Hypothalamus (tissue), 51 donors: ENCODE measurements around the gene CTNNA2.

Experiments
- DNase-seq, 51 donors: peaks; one replicate each; lab custom pipeline; 2025; lab: John Stamatoyannopoulos, UW

The CTNNA2 gene

DNA sequence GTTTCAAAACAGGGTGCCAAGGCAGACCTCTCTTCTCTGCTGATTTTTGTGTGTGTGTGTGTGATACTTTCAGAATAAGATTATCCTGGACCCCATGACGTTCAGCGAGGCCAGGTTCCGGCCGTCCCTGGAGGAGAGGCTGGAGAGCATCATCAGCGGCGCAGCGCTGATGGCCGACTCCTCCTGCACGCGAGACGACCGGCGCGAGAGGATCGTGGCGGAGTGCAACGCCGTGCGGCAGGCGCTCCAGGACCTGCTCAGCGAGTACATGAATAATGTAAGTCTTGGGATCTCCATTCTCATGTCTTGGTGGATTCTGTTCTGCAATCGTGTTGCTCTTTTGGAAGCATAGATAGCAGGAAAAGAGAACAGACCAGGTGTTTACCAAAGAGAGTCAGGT is 396.7 kb downstream of the CTNNA2 start:
- DNase-seq, result no peak

DNA sequence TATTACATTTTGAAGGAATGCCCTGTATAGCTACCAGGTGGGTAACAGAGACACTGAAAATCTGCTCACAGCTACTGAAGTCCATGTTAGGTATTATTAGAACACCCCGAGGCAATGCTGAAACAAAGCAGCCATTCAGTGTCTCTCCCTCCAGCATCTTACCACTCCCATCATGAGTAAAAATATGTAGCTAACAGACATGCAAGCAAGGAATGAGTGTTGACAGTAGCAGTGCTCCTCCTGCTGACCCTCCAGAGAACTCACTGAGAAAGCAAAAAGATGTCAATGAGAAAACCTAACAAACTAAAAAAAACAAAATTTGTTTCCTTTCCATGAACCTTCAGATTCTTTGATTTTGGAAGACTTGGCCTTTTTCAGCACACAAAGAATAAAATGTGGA is 397.8 kb downstream of the CTNNA2 start:
- peak in 1 of 51 donors; percentile 23 for DNase-seq

DNA sequence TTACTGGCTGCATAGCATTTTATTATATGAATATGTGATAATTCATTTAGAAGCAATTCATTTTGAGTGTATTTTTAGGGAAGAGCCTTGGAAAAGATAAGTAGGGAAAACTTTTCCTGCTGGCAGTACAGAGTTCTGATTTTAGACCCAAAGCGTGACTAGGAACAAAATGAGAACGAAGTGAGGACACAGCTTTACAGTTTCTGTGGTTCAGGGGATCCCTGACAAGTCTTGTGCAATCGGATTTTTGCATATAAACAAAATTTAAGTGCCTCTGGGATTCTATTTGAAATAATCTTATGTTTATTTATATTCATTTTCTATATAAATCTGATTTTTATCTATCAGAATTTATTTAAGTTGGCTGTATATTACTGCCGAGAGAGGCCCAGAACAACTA is 402.6 kb downstream of the CTNNA2 start:
- no peak for DNase-seq

DNA sequence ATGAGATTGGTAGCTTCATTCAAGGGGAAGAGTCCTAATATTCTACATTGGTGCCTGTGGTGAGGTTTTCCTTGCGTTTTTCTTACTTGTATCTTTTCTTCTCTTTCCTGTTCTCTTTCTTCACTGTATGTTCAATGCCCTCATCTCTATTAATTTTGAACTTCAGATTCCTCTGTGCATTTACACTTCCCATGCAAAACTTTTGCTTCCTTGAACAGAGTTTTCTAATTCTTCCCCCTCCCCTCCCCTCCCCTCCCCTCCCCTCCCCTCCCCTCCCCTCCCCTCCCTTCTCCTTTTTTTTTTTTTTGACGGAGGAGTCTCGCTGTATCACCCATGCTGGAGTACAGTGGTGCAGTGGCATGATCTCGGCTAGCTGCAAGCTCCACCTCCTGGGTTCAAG is 403.4 kb downstream of the CTNNA2 start:
- no peak for DNase-seq

DNA sequence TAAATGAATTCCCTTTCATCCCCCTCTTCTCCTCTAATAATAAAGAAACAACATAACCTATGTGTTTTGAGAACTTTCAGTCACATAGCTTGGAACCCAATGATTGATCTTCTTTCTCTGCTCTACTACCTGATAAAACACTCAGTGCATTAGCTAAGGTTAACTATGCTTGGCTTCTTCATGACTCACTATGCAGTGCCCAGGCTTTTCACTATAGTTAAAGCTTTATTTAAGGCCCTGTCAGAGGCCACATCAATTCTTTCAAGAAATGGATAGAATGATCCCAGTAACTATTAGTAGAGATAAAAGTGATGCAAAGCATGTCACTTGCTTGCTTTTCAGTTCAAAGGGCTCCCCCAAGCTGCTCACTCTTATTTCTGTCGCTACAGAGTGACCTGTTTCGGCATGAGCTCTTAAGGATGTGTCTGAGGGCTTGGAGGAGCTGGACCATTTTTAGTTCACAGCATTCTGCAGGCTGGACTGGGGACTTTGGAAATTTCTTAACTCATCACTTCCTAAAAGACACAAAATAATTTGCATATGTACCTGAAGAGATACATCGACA is 407.7 kb downstream of the CTNNA2 start:
- no peak for DNase-seq

DNA sequence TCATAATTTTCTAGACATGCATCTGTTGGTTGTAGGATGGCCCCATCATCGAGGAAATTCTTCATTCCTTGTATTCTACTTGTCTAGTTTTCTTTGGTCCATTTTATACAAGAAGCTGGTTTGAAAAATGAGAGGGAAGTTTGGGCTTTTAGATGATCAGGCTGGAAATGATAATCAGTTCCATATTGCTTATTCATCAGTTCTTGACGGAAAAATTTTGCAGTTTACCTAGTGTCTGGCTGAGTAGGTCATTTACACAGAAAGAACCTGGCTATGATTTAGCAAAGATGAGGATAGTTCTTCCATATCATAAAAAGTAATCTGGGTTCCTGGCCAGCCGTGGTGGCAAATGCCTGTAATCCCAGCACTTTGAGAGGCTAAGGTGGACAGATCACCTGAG is 416.8 kb downstream of the CTNNA2 start:
- DNase-seq, result no peak

DNA sequence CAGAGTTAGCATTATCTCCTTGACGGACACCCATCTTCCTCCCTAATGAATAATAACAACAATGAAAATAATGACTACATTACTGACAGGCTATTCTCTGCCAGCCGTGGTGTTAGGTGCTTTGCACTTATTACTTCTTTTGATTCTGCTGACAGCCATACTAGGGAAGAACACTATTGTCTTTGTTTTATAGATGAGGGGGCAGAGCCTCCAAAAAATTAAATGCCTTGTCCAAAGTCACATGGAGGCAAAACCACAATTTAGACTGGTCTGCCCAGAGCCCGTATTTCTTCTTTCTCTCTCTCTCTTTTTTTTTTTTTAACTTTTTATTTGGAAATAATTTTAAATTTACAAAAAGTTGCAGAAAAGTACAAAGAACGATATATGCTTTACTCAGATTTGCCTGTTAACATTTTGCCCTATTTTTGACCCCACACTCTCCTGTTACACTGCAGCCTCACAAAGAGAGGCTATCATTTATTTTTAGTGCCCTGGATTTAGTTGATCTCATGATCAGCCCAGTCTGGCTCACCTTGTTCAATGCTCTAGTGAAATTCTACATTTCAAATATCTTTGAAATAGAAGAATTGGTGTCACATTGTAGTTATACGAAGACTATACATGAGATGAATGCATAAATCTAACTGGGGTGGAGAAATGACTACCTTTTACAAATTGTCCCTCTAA is 422.3 kb downstream of the CTNNA2 start:
- no peak for DNase-seq

DNA sequence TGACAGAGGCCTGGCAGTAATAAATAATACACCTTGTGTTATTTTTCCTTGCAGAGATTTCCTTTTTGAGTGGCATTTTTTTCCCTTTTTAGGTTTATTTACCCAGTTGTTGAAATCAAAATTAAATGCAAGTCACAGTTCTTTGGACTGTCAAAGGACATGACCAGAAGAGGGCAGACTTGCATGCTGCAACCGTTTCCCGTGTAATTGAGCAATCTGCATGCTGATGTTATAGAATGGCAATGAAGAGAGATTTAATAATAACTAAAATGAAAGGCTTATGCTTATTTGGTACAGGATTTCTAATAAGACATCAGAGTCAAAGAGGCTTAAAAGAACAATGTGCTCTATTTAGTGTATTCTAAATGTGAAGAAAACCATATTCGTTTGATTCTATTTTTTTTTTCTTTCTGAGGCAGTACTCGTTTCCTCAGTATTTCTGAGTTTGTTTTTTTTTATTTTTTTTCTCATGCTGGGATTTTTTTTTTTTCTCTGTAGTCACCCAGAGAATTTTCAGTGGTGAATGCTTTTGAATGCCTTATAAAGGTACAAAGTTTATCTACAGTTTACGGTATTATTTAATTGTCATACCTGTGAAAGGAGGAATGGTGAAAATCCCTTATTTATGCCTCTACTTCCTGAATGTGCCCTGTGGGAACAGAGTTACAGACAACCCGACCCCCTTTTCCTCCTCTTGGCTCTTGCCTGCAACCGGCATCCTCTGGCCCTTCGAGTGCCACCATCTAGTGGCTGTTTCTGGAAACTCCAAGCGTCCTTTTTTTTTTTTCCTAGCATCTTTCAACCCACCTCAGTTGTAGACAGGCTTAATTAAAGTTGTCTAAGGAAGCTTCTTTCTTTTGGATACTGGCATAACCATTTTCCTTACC is 423.2 kb downstream of the CTNNA2 start:
- peak in 37 of 51 donors; percentile 1 to 82 (median 32) for DNase-seq

DNA sequence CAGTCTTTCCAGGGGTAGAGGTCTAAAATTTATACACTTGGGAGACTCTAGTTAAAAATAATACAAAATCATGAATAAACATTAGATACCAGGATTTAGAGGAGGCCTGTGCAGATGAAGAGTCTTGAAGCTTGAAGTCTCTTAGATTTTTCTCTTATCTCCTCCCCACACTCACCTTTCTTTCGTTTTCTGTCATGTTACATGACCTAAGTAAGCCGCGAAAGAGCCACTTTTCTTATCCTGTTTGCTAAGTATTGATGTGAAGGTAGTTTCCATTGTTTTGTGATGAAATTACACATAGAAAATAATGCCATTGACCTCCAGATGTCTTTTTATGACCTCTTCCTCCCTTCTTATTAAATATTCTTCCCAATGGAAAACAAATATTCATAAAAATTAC is 423.9 kb downstream of the CTNNA2 start:
- DNase-seq, result no peak

DNA sequence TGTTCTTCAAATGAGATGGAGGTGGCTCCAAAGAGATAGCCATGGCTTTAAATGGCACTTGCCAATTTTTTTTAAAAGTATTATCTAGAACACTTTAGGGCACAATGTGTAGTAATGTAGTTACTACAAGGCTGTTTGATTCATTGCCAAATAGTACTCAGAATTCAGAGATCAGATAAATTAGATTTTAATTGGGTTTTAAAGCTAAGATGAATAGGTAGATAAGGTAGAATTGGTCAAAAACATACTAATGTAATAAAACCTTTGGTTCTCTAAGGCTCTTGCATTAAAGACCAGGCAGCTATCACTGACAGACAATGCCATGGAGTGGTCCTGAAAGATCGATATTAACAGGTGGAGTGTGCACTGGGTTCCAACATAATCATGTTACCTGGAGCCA is 425.8 kb downstream of the CTNNA2 start:
- no peak for DNase-seq

DNA sequence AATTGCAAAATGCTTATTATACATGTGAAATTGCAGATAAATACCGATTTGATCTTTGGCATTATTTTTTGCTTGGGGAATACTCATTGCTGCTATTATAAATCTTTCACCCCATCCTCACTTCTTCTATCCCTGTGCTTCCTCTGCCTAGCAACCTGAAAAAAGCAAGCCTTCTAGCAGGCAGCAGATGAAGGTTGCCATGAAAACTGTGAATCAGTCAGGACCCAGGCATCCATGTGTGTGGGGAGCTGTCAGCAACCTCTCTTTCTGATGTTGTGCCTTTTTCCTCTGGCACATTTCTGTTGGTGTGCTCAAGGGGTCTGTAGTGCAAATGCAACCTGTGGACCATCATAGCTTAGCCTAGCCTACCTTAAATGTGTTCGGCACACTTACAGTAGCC is 427.5 kb downstream of the CTNNA2 start:
- DNase-seq, result peak in 2 of 51 donors; percentile 4 to 12

DNA sequence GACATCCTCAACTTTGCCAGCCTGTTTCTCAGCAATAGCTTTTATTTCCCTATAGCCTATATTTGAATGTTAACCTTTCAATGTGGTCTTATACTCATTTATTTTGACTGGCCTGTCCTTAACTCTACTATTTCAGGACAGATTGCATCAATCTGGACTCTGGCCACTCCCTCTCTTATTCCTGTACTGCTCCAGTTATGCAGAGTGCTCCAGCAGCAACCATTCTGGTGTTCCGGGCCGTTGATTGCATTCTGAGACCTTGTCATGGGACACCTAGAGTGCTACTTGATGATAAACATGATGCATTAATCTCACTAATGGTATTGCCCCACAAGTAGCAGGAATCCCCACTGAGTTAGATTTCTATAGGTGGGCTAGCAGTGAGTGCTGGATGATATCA is 428.3 kb downstream of the CTNNA2 start:
- no peak for DNase-seq

DNA sequence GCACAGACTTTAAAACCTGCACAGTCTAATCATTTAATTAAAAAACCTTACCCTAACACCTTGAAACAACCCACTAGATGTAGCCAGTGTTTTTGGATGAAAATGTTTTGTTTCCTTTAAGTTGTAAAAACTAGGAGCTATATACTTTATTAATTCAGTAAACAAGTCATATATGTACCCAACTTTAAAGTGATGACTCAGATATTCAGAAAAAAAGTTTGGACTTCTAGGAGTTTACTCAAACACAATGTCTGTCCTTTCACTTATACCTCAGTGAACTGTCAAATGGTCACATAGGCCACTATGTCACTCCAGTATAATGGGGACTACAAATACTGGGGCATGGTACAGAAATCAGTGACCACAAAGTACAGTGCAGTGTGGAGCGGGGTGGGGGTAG is 431.4 kb downstream of the CTNNA2 start:
- no peak for DNase-seq

DNA sequence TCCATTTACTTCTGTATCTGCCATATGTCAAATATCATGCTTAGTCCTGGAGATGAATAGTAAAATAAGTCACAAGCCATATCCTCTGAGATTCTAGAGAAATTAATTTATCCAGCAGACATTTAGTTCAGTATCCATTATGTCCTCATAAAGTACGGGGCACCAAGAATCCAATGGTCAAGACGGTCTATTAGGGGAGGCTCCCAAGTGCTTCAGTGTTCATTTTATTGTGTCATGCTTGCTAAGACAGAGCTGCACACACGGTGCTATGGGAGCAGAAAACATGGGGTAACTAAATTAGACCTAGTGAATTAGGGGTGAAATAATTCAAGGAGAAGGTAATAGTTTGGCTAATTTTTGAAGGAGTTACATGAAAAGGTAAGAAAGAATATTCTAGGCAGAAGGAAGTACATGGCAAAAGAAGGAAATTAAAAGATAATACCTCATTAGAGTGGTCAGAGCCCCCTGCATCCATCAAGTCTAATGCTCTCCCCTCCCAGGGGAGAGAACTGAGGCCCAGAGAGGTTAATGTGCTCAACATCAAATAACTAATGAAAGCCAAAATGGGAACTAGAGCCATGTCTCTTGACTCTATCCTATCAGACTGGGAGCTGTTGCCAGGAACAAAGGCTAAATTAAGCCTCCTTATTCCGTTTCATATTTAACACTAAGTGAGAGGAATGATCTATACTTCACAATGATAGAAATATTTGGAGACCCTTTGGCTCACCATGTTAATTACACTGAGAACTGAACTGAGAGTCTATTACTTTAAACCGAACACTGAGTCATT is 433.0 kb downstream of the CTNNA2 start:
- no peak for DNase-seq

DNA sequence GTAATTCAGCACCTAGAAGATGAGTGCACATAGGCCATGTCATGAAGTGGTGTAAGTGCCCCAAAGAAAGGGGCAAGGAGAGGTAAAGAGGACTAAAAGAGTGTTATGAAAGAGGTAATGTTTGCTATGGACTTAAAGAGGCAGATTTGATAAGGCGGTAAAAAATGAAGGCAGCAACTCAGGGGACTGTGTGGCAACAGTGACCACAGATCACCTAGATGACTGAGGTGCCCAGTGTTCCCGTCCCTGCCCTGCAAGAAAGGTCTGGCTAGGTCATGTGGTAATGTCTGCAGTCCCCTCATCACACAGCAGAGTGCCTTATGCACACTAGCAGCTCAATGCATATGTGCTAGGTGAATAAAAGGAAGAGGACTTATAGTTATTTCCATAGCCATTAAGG is 434.9 kb downstream of the CTNNA2 start:
- no peak for DNase-seq

DNA sequence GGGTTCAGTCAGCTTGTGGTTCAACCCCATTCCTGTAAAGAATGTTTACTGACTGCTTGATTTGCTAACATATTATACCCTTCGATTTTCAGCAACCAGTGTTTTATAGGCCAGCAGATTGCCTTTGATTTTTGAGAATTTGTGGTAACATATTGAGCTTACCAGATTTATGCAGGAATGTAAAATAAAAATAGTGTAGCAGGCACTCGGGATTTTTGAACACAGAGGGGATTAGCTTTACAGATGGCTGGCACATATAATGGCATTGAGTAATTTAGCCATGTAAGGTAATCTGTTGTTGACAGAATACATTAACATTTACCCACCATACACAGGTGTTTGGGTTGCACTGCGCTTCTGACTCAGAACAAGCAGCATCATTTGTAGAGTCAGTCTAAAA is 437.7 kb downstream of the CTNNA2 start:
- no peak for DNase-seq

DNA sequence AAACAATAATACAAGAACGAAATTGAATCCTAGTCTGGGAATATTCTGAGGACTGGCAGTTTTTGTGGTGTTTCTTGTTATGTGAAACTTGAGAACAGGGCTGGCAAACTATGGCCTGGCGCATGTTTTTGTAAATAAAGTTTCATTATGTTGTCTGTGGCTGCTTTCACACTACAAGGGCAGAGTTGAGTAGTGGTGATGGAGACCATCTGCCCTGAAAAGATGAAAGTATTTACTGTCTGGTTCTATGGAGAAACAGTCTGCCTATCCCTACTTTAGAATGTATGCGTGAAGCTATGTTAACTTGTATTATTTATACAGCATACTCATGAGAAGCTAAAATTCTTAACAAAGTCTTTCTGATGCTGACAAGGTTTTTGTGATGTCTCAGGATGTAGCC is 439.8 kb downstream of the CTNNA2 start:
- DNase-seq, result no peak

DNA sequence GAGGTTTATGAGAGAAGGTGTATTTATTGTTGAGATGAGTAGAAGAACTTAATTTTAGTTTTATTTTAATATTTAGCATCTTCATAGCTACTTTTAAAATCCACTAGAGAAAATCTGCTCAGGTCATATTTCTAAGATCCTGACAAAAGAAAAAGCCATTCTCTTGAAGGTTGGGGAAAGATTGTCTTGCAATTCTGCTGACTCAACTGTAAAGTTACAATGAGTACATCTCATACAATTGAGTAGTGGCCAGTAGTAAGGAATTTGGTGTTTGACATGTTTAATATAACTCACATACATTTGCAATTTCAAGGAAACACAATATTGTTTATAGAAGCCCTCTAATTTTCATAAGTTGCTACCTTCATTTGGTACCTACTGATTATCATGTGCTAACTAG is 447.2 kb downstream of the CTNNA2 start:
- DNase-seq, result no peak

DNA sequence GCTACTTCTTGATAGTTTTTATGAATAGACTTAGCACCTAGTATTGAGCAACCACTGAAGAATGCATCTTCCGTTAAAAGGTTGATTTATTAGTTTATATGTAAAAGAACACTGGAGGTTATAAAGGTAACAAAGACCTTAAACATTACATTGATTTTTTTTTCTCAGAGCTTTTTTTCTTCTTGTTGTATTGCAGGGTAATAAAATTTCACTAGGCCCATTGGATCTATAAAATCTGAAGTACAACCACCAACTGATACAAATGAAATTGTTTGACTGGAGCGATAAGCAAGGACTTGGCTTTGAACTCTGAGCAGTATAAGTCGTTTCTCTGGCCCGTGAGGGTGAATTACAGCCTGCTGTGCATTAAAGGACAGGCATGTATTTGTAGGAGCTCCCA is 447.7 kb downstream of the CTNNA2 start:
- no peak for DNase-seq

DNA sequence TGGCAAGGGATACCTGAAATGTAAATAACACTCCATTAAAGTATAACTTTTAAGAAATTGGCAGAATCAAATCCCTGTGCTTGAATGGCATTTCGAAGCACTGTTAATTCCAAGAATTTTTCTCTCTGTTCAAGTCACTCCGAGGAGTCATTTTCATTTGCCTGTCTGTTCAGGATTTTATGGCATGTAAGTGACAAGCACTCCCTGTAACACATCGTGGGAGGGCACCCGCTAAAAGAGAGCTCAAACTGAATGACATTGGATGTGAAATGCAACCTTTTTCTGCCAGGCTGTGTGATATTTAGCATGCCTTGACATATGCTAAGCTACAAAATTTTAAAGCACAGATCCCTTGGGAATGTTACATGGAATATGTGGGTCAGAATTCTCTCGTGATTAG is 452.1 kb downstream of the CTNNA2 start:
- peak in 1 of 51 donors; percentile 24 for DNase-seq

DNA sequence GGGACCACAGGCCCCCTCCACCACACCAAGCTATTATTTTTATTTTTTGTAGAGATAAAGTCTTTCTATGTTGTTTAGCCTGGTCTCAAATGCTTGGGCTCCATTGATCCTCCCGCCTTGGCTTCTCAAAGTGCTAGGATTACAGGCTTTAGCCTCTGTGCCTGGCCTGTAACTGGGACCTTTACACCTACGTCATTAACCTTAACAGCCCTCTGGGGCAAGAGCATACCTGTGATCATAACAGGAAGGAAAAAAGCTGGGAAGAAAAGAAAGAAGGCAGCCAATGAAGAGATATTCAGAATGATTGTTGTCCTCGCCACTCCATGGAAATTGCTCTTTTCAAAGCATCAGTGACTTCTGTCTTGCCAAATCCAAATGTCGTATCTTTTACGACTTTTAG is 453.5 kb downstream of the CTNNA2 start:
- DNase-seq, result no peak
